Esophagus muscularis mucosa (tissue), 4 donors: Measurements from ENCODE around the gene RFX3. TPM values are rescaled to one million over a fixed set of nuclear protein-coding genes. Genes with fewer than 3 reads are reported as not detected.

Experiments used
- DNase-seq: peaks from one replicate; pipeline ENCODE4 v3.0.0-alpha.2; 2017; ENCODE audit errors: extremely low spot score
- H3K27ac ChIP-seq, 4 donors: fragments of 200-600 bp; sonication (generic); replicated peaks in 1 of 4; 1 replicate in 3 of 4; 2 replicates in 1 of 4; pipeline ENCODE4 v1.5.1; 2016 to 2019; ENCODE audit warnings: mild to moderate bottlenecking in 1 of 4
- H3K27me3 ChIP-seq, 4 donors: fragments of 200-600 bp; sonication (generic); one replicate each; pipeline versions ENCODE4 v1.5.1 to v1.6.0; 2016 to 2019
- H3K36me3 ChIP-seq, 4 donors: fragments of 200-600 bp; sonication (generic); one replicate each; pipeline ENCODE4 v1.5.1; 2016 to 2019
- H3K4me1 ChIP-seq, 4 donors: fragments of 200-600 bp; sonication (generic); one replicate each; pipeline ENCODE4 v1.5.1; 2016 to 2019
- H3K4me3 ChIP-seq, 4 donors: fragments of 200-600 bp; sonication (generic); 1 replicate in 2 of 4; 2 replicates in 2 of 4; pipeline ENCODE4 v1.5.1; 2016 to 2019; ENCODE audit warnings: mild to moderate bottlenecking in 4 of 4, moderate library complexity in 1 of 4
- H3K9me3 ChIP-seq, 4 donors: fragments of 200-600 bp; sonication (generic); 1 replicate in 3 of 4; 2 replicates in 1 of 4; pipeline ENCODE4 v1.5.1; 2016 to 2019
- CTCF ChIP-seq, 3 experiments: fragments of 200-600 bp in 2 of 3; fragments of 450-650 bp in 1 of 3; sonication (generic) in 2 of 3; IDR thresholded peaks; one replicate each; pipeline ENCODE4 v1.5.1; 2017 to 2019; ENCODE audit warnings: antibody characterized with exemption in 3 of 3, mild to moderate bottlenecking in 2 of 3, moderate library complexity in 1 of 3
- EP300 ChIP-seq: sonication (generic); formaldehyde crosslinking; IDR thresholded peaks from one replicate; pipeline ENCODE4 v1.6.1; 2017; ENCODE audit warnings: antibody characterized with exemption
- POLR2A ChIP-seq: fragments of 450-650 bp; IDR thresholded peaks from one replicate; pipeline ENCODE4 v1.6.1; 2017; ENCODE audit warnings: antibody characterized with exemption, moderate library complexity, mild to moderate bottlenecking, low read depth
- POLR2AphosphoS5 ChIP-seq, 2 donors: sonication (generic); formaldehyde crosslinking; IDR thresholded peaks; one replicate each; pipeline ENCODE4 v1.6.1; 2017; ENCODE audit warnings: antibody characterized with exemption in 2 of 2
- WGBS: methylation state at CpG from one replicate; pipeline ENCODE4 v1.1.5; 2018; 5-methylcytosine and 5-hydroxymethylcytosine counted together
- intact Hi-C: fragments of 100-400 bp; cut with DNase I; formaldehyde crosslinking; loops from one replicate; pipeline ENCODE4 v1.15.1; 2023
- total RNA-seq, 4 donors: library from RNA; depleted of rRNA; stranded (reverse); fragments of >200 nt; gene quantifications; one replicate each; pipeline versions ENCODE4 v1.1.0 to v1.2.1, GENCODE V29; 2016

RFX3 gene
- total RNA-seq, 4 donors from 2014 or later, result 4.5 to 7.9 (median 5.5) TPM

DNA sequence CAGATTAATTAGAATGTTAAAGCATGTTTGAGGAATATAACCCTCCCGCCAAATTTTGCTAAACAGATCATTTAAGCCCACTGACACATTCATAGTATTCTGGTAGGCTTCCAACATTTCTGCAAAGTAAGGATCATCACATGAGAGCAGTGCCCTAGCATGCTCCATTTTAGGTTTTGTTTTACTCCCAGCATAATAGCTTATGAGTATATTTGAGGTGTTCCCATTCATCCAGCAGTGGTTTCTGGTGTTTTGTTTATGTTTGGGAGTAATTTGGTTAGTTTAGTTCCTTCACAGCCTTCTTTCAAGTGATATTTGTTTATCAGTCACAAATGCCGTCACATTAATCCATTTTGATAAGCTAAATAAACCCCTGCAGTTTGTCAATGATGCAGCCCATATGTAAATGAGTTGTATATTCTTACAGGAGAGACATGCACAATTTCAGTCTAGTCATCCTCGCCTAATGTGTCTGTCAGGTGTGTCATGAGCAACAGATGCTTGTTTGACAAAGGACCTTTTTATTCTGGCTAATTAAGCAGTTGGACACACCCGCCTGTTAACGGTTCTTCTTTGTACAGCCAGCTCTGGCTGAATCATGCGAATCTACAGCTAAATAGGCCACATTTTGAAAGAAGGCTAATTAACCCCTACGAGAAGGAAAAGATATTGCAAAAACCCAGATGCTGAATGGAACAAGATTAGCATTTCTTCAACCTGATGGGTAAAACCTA lies 124.4 kb downstream of the RFX3 start:
- WGBS, result 73% methylated on average over 7 of the region's 7 CpGs
- no peak for TF ChIP-seq EP300
- TF ChIP-seq POLR2AphosphoS5 (IDR thresholded peaks at IDR 0.05), result no peak
- TF ChIP-seq POLR2A, result no peak
- no peak for TF ChIP-seq CTCF (IDR thresholded peaks at IDR 0.05)
- intact Hi-C loops, result no loop called here

GRCh38 chr9:3398232-3398648 lies 127.6 kb downstream of the RFX3 start:
- no peak for TF ChIP-seq POLR2AphosphoS5 (IDR thresholded peaks at IDR 0.05)
- no peak for TF ChIP-seq POLR2A
- Histone ChIP-seq H3K27me3 (no peaks in the 10 kb centered on the region), H3K36me3 (peaks cover 0 to 14% (median 6%) of the 10 kb centered on the region in 4 donors), H3K27ac (no peak overlapping the region), H3K9me3 (no peaks in the 10 kb centered on the region), H3K4me3 (no peak overlapping the region), H3K4me1 (peaks cover 0 to 9% (median 4%) of the 10 kb centered on the region in 4 donors)
- WGBS, result 85% methylated on average over 2 of the region's 2 CpGs
- no peak for DNase-seq
- intact Hi-C loops, result no loop called here

More for the DNA sequence above, 124.4 kb downstream of the RFX3 start:
- Histone ChIP-seq H3K4me3 (no peak overlapping the region), H3K9me3 (no peaks in the 10 kb centered on the region), H3K27me3 (no peaks in the 10 kb centered on the region), H3K36me3 (no peaks in the 10 kb centered on the region), H3K27ac (no peak overlapping the region), H3K4me1 (peaks cover 0 to 9% (median 4%) of the 10 kb centered on the region in 4 donors)
- DNase-seq, result no peak

GRCh38 chr9:3397766-3398165 lies 128.0 kb downstream of the RFX3 start:
- Histone ChIP-seq H3K4me1 (peaks cover 0 to 9% (median 4%) of the 10 kb centered on the region in 4 donors), H3K27me3 (no peaks in the 10 kb centered on the region), H3K4me3 (no peak overlapping the region), H3K36me3 (peaks cover 0 to 14% (median 6%) of the 10 kb centered on the region in 4 donors), H3K27ac (no peak overlapping the region), H3K9me3 (no peaks in the 10 kb centered on the region)
- TF ChIP-seq CTCF (IDR thresholded peaks at IDR 0.05) (no peak), POLR2AphosphoS5 (IDR thresholded peaks at IDR 0.05) (no peak), POLR2A (no peak), EP300 (no peak)
- 80% methylated on average over 2 of the region's 2 CpGs for WGBS
- no peak for DNase-seq
- intact Hi-C loops, result no loop called here

GRCh38 chr9:3391414-3391813 lies 134.4 kb downstream of the RFX3 start:
- Histone ChIP-seq H3K27me3 (no peaks in the 10 kb centered on the region), H3K36me3 (peaks cover 0 to 15% (median 9%) of the 10 kb centered on the region in 4 donors), H3K9me3 (no peaks in the 10 kb centered on the region), H3K4me3 (no peak overlapping the region), H3K27ac (no peak overlapping the region), H3K4me1 (peaks cover 0 to 3% (median 0%) of the 10 kb centered on the region in 4 donors)
- intact Hi-C loops, result no loop called here
- 89% methylated on average over 2 of the region's 2 CpGs for WGBS
- DNase-seq, result no peak
- TF ChIP-seq POLR2A, result no peak
- TF ChIP-seq POLR2AphosphoS5 (IDR thresholded peaks at IDR 0.05), result no peak
- no peak for TF ChIP-seq EP300
- TF ChIP-seq CTCF (IDR thresholded peaks at IDR 0.05), result no peak

GRCh38 chr9:3386753-3387152 lies 139.0 kb downstream of the RFX3 start:
- intact Hi-C loops, result no loop called here
- peaks cover 0 to 3% (median 0%) of the 10 kb centered on the region in 4 donors for H3K4me1 ChIP-seq
- DNase-seq, result no peak
- no peaks in the 10 kb centered on the region for H3K9me3 ChIP-seq
- H3K4me3 ChIP-seq, result no peak overlapping the region
- WGBS, result 88% methylated on average over 1 of the region's 1 CpG
- no peak for TF ChIP-seq POLR2A
- TF ChIP-seq EP300, result no peak
- no peak for TF ChIP-seq CTCF (IDR thresholded peaks at IDR 0.05)
- TF ChIP-seq POLR2AphosphoS5 (IDR thresholded peaks at IDR 0.05), result no peak
- H3K27ac ChIP-seq, result no peak overlapping the region
- H3K36me3 ChIP-seq, result peaks cover 0 to 7% (median 0%) of the 10 kb centered on the region in 4 donors
- no peaks in the 10 kb centered on the region for H3K27me3 ChIP-seq
